GM19239 (cell line): Measurements from ENCODE around the gene L2HGDH.
A peak's percentile ranks its signal among the peaks of the same experiment; 100 is the strongest.

ENCODE experiments used
- DNase-seq: peaks from one replicate; pipeline ENCODE4 v3.0.0; 2011; ENCODE audit warnings: low spot score; ENCODE audit not compliant: insufficient read length
- FAIRE-seq: peaks from 2 replicates; lab custom pipeline; 2011; peaks lifted over from hg19 to GRCh38; lab: Jason Lieb, UNC

The L2HGDH gene

GRCh38 chr14:50303744-50304471 is 8.1 kb downstream of the L2HGDH start:
- FAIRE-seq (peak; percentile 11), DNase-seq (no peak)

- DNase-seq: no peak
Observed at GRCh38 chr14:50301914-50302313, 10.1 kb downstream of the L2HGDH start.

DNA sequence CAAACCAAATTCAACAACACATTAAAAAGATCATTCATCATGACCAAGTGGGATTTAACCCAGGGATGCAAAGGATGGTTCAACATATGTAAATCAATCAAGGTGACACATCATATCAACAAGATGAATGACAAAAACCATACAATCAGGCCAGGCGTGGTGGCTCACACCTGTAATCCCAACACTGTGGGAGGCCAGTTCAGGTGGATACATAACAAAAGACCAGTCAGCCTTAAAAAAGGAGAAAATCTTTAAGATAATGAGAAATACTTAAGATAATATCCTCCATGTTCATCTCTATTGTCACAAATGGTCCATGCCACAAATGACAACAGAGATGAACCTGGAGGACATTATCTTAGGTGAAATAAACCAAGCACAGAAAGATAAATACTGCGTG is 12.4 kb downstream of the L2HGDH start:
- no peak for FAIRE-seq
- DNase-seq: no peak

More at GRCh38 chr14:50301914-50302313, 10.1 kb downstream of the L2HGDH start:
- no peak for FAIRE-seq

DNA sequence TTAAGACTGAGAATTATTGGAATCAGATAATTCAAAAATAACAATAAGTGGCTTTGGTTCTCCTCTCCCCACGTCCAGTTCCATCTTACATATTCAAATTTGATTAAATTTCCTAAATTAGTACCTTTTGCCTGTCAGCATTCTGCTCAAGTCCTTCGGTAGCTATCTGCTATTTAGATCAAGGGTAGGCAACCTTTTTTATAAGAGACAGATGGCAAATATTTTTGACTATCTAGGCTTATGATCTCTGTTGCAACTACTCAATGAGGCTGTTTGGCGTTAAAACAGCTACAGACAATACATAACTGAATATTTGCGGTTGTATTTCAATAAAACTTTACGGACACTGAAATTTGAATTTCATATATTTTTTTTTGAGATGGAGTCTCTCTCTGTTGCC is 21.7 kb downstream of the L2HGDH start:
- no peak for FAIRE-seq
- DNase-seq: no peak

DNA sequence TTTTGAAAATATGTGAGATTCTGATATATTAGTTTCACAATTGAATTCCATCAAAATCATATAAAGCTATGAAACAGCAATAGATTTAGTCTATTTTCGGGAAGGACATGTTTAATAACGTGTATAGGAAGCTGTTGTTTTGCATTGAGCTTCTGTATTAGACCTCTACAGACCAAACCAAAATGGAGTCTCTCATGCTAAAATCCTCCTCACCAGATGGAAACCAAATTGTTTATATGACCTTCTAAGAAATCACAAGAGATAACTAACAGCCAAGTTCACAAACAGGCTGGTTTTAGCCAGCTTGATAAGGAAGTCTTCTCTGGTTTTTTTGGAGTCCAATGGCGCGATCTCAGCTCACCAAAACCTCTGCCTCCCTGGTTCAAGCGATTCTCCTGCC is 23.9 kb downstream of the L2HGDH start:
- FAIRE-seq: no peak
- no peak for DNase-seq

- DNase-seq (no peak), FAIRE-seq (no peak)
Observed at GRCh38 chr14:50285861-50286260, 26.2 kb downstream of the L2HGDH start.

DNA sequence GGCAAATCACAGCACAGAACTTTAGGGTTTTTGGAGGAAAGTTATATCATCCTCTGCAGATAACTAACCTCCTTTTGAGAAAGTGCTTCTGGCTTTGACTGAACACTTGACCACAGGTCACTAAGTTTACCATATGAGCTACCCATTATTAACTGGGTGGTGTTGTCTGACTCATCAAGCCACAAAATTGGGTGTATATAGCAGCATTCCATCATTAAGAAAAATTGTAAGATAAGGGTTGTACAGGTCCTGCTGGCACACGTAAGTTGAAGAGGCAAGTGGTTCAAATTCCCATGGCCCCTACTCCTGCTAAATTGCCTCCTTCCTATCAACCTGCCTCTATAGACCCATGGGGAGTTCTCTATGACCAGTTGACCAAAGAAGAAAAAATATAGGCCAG is 39.5 kb downstream of the L2HGDH start:
- no peak for DNase-seq

DNA sequence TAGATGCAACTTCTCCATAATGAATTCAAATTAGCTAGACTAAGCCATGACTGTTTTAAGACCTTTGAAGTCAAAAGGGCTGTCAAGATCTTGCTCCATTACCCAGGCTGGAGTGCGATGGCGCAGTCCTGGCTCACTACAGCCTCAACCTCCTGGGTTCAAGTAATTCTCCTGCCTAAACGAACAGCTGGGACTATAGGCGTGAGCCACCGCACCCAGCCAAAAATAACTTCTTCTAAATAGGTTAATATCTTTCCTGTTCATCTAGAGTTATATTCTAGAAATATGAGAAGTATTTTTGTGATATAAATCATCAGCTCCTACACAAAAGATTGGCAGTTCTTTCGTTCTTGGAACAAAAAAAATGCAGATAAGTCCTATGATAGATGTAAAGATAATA is 41.1 kb downstream of the L2HGDH start:
- no peak for FAIRE-seq
- DNase-seq: no peak

More for the DNA sequence above, 39.5 kb downstream of the L2HGDH start:
- FAIRE-seq: no peak

DNA sequence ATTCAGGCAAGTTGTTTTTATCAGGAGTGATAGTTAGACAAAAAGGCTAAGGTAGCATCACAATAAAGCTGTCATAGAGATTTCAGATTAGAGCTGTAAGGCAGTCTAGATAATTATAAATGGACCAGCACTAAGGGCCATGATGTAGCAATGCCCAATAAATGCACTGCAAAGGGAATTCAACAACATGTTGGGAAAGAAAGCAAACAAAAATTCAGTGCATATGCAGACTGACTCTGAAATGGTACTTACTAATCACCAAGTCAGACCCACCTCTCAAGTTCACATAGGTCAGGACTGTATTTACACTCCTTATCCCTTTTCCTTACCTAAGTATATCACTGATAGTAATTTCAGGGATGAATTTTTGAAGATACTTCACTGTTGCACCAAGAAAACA is 47.0 kb downstream of the L2HGDH start:
- FAIRE-seq: no peak
- no peak for DNase-seq

GRCh38 chr14:50263321-50263720 is 48.7 kb downstream of the L2HGDH start:
- DNase-seq: no peak
- FAIRE-seq: no peak

DNA sequence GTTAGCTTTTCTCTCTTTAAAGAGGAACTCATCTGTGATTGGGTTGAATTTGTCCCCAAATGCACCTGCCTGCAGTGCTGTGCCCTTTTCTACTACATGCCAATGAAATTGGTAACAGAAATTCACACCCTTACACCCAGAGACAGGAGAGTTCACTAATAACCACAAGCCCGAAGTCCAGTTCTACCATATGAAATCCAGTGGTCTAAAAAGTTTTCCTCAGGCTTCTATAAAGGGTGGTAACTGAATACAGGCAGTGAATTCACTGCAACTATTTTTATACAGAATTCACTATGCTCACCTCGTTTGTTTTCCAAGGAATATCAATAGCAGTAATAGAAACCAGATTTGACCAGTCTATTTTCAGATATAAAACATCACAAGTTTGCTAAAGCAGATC is 49.2 kb downstream of the L2HGDH start:
- no peak for FAIRE-seq
- no peak for DNase-seq

DNA sequence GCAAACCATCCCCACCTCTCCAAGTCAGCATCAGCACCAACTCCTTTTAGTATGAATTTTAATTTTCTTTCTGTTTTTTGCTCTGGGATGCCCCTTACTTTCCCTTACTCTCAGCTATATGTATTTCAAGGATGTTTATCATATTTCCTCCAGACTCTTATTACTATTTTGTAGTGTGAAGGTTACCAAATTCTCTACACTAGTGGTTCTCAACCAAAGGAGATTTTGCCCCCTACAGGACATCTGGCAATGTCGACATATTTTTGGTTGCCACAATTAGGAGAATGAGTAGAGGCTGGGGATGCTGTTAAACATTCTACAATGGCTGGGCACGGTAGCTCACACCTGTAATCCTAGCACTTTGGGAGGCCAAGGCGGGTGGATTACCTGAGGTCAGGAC is 51.5 kb downstream of the L2HGDH start:
- FAIRE-seq (no peak), DNase-seq (no peak)

DNA sequence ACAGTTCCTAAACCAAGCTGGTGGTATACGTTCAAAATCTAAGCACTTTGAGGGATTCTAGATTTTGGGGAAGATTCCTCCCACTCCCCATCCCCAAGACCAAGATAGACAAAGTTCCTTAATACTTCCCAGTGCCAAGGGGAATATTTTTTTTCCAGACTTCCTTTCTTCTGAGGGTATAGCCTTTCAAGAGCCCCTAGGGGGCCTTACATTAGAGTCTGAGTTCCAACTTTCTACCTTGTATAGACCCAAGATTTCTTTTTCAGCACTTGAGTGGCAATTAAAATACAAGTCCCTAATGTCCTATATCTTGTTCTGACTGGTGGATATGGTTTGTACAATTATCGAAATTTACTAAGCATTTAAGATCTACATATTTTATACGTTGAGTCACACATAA is 52.0 kb downstream of the L2HGDH start:
- FAIRE-seq (no peak), DNase-seq (no peak)

DNA sequence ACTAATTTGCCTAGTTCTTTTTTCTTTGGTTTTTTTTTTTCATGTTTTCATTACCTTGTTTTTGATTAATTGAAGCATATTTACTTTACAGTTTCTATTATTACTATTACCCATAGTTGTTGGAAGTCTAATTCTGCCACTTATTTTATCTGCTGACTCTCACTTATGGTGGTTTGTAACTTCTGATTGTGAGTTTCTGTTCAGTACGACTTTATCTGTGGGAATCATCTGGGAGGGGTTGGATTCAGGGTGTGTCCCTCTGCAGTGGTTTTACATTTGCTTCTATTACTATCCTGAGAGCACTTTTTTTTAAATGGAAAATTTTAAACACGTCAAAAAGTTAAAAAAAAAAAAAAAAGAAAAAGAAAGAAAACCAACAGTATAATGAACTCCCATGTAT is 54.3 kb downstream of the L2HGDH start:
- FAIRE-seq (no peak), DNase-seq (no peak)

DNA sequence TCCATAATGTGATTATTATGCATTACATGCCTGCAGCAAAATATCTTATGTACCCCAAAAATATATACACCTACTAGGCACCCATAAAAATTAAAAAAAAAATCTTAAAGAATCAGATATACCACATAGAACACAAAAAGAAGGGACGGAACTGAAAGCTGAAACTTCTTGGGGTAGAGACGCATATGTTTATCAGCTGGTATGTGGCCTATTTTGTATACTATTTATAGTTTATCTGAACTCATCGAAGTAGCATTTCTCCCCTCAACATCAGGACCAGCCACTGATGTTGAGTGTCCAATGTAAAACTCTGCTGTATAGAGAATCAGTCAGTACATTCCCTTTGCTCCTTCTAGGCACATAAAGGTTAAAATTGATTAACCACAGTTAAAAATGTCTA is 57.8 kb downstream of the L2HGDH start:
- DNase-seq (no peak), FAIRE-seq (no peak)

DNA sequence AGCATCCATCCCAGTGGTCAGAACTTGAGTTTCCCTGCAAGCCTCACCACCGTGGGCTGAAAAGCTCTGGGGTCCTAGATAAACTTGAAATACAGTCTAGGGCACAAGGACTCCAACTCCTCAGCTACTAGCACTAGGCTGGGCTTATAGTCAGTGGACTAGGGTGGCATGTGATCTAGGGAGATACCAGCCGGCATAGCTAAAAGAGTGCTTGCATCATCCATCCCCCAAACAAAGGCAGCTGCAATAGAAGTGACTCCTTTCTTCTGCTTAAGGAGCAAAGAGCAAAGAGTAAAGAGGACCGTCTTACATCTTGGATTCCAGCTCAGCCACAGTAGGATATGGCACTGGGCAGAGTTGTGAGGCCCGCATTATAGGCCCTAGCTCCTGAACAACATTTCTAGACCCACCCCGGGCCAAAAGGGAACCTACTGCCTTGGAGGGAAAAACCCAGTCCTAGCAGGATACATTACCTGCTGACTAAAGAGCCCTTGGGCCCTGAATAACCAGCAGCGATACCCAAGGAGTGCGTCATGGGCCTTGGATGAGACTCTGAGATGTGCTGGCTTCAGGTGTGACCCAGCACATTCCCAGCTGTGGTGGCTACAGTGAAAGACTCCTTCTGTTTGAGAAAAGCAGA is 62.8 kb downstream of the L2HGDH start:
- FAIRE-seq: no peak
- DNase-seq: no peak

- DNase-seq (no peak), FAIRE-seq (no peak)
Observed at GRCh38 chr14:50247245-50247644, 64.8 kb downstream of the L2HGDH start.

DNA sequence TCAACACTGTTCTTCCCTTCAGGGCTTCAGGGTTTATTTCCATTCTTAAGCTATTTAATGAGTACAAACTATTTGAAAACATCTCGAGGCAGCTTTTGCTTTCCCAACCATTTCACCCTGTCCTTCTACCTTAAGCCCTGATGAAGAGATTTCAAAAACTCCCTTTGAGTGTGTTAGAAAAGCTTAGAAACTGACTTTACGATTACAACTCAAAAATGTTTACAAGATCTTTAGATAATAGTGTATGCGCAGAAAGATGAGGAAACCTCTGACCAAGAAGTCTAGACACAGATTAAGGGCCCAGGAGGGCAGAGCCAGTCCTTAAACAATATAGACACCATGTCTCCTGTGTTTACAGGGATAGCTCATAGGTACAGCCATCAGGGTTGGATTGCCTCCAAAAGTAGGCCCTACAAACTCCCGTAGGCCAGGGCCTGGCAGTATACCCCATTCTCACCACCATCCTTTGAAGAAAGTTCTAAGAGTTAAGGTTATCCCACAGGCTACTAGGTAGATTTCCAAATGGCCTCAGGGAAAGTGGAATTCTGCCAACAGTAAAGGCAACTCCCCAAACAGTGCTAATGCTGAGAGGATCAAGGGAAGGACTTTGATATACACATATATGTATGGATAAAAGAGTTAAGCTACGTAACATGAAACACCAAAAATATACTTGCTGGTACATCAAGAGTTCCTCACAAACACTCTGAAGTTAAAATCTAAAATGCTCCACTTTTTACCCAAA is 69.3 kb downstream of the L2HGDH start:
- no peak for DNase-seq
- FAIRE-seq: no peak

DNA sequence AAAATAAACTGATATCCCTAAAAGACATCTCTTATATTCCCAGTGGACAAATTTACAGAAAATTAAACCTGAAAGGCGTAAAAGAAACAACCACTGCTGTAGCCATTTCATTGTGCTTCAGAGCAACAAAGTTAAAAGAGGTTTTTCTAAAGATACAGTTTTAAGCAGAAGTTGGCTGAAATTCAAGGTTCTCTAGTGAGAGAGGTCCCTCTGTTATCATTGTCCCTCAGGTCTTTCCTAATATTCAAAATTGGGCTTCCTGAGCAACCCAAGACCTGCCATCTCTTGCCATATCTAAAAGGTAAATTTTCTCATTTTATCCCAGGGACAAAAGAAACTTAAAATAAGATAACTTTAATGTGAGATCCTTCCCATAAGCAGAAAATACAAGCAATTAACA is 69.9 kb downstream of the L2HGDH start:
- FAIRE-seq: no peak

DNA sequence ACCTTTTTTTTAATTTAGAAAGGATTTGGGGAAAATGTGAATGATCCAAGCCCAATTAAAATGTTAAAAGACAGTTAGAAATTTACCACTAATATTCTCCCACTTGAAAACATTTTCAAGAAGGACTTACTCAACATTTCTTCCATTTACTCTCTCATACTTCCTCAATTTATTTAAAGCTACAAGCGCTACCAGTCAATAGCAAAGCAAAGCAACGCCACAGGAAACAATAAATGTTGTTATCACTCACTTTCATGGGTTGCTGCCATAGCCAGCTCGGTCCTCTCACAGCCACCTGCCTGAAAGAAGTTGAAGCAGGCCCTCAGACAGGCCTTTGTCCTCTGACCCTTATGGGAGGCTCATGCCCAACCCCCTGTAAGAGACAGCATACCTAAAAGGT is 74.6 kb downstream of the L2HGDH start:
- no peak for FAIRE-seq
- DNase-seq: no peak

More for the DNA sequence above, 69.9 kb downstream of the L2HGDH start:
- DNase-seq: no peak

DNA sequence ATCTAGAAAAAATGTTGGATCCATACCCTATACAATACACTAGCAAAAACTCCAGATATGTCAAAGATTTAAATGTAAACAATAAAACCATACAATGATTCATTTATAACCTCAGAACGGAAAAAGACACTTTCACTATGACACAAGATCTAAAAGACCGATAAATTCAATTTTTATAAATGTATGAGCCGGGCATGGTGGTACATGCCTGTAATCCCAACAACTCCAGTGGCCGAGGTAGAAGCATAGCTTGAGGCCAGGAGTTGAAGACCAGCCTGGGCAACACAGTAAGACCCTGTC is 78.1 kb downstream of the L2HGDH start:
- FAIRE-seq: no peak
- no peak for DNase-seq
